HL-60 (cell line): ENCODE measurements around the gene DNASE1L3.

Source experiments
- DNase-seq, 2 experiments: peaks; one replicate each; pipeline ENCODE4 v3.0.0-alpha.2; 2010 to 2020; ENCODE audit warnings: low read depth in 1 of 2, low spot score in 1 of 2
- H3K27ac ChIP-seq: fragments of 250-450 bp; sonication (Bioruptor Pico); replicated peaks from 2 replicates; pipeline ENCODE4 v1.5.1; 2020; ENCODE audit warnings: mild to moderate bottlenecking, moderate library complexity
- H3K27me3 ChIP-seq: fragments of 250-450 bp; sonication (Bioruptor Pico); 2 replicates; pipeline ENCODE4 v1.5.1; 2021; ENCODE audit warnings: mild to moderate bottlenecking, moderate library complexity; ENCODE audit not compliant: insufficient read depth, poor library complexity, severe bottlenecking
- H3K4me3 ChIP-seq: replicated peaks from 2 replicates; pipeline ENCODE4 v1.5.1; 2011; ENCODE audit warnings: mild to moderate bottlenecking, control low read depth, low read length; ENCODE audit not compliant: insufficient read depth
- CTCF ChIP-seq: IDR thresholded peaks from one replicate; pipeline ENCODE4 v1.5.1; 2011; ENCODE audit warnings: low read length, control low read depth, inconsistent platforms; ENCODE audit not compliant: insufficient read depth
- GABPA ChIP-seq: IDR thresholded peaks from 2 replicates; pipeline ENCODE4 v1.6.1; 2012; ENCODE audit warnings: low read depth
- POLR2AphosphoS5 ChIP-seq: IDR thresholded peaks from 2 replicates; pipeline ENCODE4 v1.6.1; 2012; ENCODE audit warnings: low read depth
- REST ChIP-seq: IDR thresholded peaks from 2 replicates; pipeline ENCODE4 v1.6.1; 2012; ENCODE audit warnings: low read depth; ENCODE audit not compliant: insufficient replicate concordance
- SPI1 ChIP-seq: IDR thresholded peaks from 2 replicates; pipeline ENCODE4 v1.6.1; 2012; ENCODE audit warnings: low read depth, mild to moderate bottlenecking, borderline replicate concordance

DNASE1L3 gene

DNA sequence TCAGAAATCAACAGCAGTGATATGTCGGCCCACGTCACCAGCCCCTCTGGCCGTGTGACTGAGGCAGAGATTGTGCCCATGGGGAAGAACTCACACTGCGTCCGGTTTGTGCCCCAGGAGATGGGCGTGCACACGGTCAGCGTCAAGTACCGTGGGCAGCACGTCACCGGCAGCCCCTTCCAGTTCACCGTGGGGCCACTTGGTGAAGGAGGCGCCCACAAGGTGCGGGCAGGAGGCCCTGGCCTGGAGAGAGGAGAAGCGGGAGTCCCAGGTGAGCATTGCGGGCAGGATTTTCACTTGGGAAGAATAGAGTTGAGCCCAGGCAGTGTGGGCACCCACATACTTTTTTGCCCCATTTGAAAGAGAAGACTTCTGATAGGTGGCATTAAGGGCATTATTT lies 57.4 kb downstream of the DNASE1L3 start:
- TF ChIP-seq REST (no peak), GABPA (no peak), CTCF (no peak), SPI1 (no peak), POLR2AphosphoS5 (no peak)

DNA sequence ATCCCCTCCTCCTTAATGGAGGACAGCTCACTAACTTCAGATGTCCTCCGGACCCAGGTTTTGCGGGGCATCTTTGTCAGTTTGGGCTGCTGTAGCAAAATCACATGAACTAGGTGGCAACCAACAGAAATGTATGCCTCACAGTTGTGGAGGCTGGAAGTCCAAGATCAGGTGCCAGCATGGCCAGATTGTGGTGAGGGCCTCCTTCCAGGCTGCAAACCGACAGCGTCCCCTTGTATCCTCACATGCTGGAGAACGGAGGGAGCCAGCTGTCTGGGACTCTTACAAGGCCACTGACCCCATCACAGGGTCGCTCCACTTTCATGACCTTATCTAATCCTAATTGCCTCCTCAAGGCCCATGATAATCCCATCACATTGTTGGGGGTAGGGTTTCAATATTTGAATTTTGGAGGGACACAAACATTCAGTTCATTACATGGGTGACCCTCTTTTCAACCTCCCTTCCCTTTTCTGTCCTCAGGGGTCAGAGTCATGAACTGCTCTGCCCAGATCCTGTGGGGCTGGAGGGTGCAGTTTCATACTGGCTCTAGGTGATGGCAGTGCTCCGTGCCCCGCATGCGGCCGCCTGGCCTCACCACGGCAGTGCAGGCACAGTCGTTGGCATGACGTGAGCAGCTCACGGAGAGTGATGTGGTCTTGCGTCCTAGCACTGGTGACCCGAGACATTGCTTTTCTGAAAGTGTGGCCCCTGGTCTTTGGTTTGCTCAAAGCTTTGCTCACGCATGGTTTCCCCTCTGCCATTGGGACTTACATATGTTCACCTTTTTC lies 58.4 kb downstream of the DNASE1L3 start:
- TF ChIP-seq CTCF = no peak
- TF ChIP-seq GABPA = no peak
- no peak for TF ChIP-seq SPI1
- no peak for TF ChIP-seq REST
- no peak for TF ChIP-seq POLR2AphosphoS5
- no peak for DNase-seq
- Histone ChIP-seq H3K27me3 (no peaks in the 10 kb centered on the region), H3K4me3 (no peak overlapping the region), H3K27ac (no peak overlapping the region)

More for the DNA sequence above, 57.4 kb downstream of the DNASE1L3 start:
- Histone ChIP-seq H3K4me3 (no peak overlapping the region), H3K27me3 (no peaks in the 10 kb centered on the region), H3K27ac (no peak overlapping the region)
- DNase-seq = no peak

GRCh38 chr3:58151637-58152036 lies 59.1 kb downstream of the DNASE1L3 start:
- TF ChIP-seq SPI1 (no peak), REST (no peak), POLR2AphosphoS5 (no peak), CTCF (no peak), GABPA (no peak)
- DNase-seq = no peak
- Histone ChIP-seq H3K4me3 (no peak overlapping the region), H3K27me3 (no peaks in the 10 kb centered on the region), H3K27ac (no peak overlapping the region)
